Cardiac septum (tissue), 1 donor: ENCODE results near the gene APC2. TPM values are rescaled to one million over a fixed set of nuclear protein-coding genes. Genes with fewer than 3 reads are reported as not detected.
"Not testable (repeated sequence)": the region's sequence is repeated elsewhere in the genome, so short reads cannot be mapped to it uniquely, and the experiment has no call there.

Source experiments
- DNase-seq: peaks from one replicate; pipeline ENCODE4 v3.0.0-alpha.2; 2020; ENCODE audit warnings: low spot score
- intact Hi-C: fragments of 100-400 bp; cut with DNase I; formaldehyde crosslinking; loops from one replicate; pipeline ENCODE4 v1.14.0; 2022
- total RNA-seq: library from RNA; stranded (reverse); fragmentation: NEBNext Ultra II Directional; extraction: Animal tissue kit (Norgen Biotek cat#: 25700); gene quantifications from one replicate; pipeline ENCODE4 v1.2.1, GENCODE V29; 2021
- donor health status: DM: no; HTN: no; CAD: no.

Gene APC2
- total RNA-seq, 1 donor from 2014 or later = 0.08 TPM

DNA sequence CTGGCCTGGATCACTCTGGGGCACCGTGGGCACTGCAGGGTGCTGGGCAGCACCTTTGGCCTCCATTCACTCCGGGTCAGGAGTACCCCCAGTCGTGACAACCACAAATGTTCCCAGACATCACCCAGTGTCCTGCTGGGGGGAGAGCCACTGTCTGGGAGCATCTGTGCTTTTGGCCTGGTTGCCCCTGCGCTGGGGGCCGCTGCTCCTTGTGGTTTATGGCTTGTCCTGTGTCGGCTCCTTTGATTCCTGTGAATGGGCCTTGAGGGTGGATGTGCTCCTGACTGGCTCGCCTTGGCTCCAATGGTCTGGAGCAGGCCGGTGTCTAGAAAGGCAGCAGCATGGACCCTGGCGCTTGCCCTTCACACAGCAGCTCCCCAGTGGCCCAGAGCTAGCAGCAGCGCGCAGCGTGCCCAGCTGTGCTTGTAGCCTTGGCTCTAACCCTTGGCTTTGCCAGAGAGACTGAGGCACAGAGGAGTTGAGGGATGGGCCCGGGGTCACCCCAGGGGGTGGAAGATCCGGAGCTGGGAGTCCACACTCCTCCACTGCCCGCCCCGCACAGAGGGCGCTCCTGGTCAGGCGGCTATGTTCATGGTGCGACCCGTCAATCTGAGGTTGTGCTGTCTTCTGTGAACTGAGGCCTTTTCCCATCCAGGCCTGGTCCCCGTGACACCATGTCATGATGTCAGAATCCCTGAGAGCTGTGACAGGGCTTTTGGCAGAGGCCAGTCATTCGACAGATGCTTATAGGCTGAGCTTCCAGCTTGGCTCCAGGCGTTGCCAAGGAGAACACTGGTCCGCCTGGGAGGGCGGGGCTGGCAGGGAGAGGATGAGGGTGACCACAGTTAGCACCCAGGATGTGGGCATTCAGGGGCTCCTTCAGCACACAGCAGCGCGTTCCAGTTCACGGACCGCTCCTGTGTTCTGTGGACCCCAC is 38.4 kb upstream of the APC2 start:
- DNase-seq = peak; percentile 85
- intact Hi-C loops = no loop called here

DNA sequence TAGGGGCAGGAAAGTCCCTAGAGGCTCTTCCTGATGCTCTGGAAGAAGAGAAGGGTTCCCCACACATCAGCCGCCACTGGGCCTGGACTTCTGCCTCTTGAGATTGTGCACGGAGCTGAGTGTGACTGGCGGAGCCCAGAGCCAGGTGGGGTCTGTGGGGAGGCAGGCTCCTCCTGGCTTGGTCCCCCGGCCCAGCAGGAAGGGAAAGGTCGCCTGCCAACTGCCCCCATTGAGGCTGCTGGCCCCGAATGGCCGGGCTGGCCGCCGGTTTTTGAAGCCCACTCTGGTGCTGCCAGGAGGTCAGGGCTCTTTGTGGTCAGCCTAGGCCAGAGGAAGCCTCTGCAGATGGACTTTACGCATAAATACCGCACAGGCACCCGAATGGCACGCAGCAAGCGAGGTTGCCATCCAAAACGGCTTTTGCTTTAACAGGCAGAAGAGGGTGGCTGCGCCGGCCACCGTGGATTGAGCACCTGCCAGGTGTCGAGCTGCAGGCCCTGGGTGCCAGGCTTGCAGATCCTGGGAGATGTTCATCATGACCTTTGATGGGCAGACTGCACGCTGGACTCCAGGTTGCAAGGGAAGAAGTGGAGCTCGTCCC is 37.5 kb upstream of the APC2 start:
- intact Hi-C loops = no loop called here
- no peak for DNase-seq

- DNase-seq = no peak
- intact Hi-C loops = no loop called here
Measured at GRCh38 chr19:1412995-1413800, 36.7 kb upstream of the APC2 start.

GRCh38 chr19:1416014-1416841 is 33.7 kb upstream of the APC2 start:
- intact Hi-C loops = no loop called here
- no peak for DNase-seq

DNA sequence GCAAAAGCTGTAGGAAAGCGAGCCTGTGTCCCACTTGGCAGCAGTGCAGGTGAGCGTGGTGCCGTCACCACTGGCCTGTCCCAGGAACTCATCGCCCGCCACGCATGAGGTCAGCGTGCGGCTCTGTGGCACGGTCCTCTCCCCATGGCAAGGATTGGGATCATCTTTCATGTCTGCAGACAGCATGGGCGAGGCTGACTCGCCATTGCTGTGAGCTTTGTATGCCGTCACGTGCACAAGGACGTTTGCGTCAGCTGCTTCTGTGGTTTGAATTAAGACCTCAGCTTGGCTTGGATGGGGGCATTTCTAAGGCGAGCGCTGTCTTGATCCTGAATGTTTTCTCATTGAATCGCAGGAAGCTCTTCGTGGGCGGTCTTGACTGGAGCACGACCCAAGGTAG is 32.8 kb upstream of the APC2 start:
- intact Hi-C loops = no loop called here

DNA sequence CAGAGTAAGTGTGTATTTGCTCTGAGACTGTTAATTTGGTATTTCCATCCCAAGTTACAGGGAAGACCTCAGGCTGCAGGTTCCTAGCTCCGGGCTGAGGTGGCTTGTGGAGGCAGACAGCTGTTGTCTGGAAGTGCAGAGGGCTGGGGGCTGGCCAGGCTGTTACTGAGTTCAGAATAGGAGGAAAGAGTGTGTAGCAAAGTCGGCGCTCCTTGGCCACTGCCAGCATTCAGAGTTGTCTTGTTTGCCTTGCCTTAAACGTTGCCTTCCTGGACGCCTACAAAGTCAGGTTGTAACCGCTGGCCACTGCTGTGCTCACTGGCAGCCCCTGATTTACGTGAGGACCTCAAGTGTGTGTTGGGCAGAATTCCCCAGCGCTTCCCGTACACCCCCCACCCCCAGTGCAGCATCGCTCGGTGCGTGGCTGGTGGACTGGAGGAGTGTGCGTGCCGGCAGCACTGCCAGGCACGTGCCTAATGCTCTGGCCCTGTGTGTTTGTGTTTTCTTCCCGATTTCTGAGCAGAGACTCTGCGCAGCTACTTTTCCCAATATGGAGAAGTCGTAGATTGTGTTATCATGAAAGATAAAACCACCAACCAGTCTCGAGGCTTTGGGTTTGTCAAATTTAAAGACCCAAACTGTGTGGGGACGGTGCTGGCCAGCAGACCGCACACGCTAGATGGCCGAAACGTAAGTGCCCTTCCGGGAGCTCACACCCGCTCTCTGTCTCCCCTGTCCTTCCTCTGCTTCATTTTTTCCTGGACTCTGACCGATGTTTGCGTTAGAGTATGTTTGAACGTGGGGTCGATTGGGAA is 32.0 kb upstream of the APC2 start:
- DNase-seq = no peak
- intact Hi-C loops = no loop called here

More for the DNA sequence above, 32.8 kb upstream of the APC2 start:
- no peak for DNase-seq

DNA sequence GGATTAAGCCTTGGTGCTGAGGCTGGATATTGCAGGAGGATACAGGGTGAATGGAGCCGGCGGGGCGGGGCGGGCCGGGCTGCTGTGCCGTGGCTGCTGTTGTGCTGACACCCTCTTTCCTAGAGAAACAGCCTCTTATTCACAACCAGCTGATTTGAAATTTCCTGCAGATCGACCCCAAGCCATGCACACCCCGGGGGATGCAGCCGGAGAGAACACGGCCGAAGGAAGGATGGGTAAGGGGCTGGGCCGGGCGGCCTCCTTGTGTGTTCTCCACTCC is 31.5 kb upstream of the APC2 start:
- DNase-seq = no peak
- intact Hi-C loops = no loop called here

GRCh38 chr19:1418951-1419738 is 30.8 kb upstream of the APC2 start:
- intact Hi-C loops = no loop called here
- DNase-seq = no peak

DNA sequence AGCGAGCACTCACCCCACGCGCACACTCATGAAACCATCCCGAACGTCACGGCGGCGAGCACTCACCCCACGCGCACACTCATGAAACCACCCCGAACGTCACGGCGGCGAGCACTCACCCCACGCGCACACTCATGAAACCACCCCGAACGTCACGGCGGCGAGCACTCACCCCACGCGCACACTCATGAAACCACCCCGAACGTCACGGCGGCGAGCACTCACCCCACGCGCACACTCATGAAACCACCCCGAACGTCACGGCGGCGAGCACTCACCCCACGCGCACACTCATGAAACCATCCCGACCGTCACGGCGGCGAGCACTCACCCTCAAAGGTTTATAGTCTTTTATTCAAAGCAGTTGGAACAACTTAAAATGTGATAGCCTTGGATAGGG is 29.8 kb upstream of the APC2 start:
- intact Hi-C loops, DNase-seq: not testable (repeated sequence)

DNA sequence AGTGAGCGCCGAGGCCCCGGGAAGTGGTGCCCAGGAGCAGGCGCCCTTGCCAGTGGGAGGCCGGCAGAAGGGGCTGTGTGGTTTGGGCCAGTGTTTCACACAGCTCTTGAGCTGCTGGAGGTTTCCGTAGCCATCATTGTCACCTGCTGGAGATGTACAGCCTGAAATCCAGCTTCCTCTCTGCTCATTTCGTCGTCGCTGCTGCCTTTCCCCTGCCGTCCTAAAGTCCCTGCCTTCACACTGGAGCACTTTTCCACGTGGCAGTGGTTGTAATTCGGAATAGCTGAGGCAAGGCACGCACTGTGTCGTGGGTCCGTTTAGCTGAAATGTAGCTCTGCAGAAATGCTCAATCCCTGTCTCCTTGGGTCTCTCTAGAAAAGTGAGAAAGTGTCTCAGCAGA is 29.3 kb upstream of the APC2 start:
- intact Hi-C loops = no loop called here
- no peak for DNase-seq

GRCh38 chr19:1421218-1421957 is 28.5 kb upstream of the APC2 start:
- no peak for DNase-seq
- intact Hi-C loops = no loop called here

GRCh38 chr19:1421958-1422305 is 28.0 kb upstream of the APC2 start:
- DNase-seq = no peak
- intact Hi-C loops = no loop called here

DNA sequence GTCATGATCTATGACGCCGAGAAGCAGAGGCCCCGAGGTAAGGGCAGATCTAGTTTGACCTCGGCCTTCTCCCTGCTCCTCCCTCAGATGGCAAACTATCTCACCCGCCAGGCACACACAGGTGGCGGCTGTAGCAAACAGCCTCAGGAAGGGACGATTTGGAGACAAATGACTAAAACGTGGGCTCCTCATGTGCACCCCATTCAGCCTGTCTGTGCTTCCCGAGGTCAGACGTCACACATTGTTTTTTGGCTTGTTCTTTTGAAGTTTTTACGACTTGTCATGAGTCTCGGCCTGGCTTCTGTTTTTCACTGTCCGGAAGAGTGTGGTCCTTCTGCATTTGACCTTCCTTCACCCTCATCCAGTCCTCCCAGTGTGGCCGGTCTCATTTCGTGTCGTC is 27.6 kb upstream of the APC2 start:
- intact Hi-C loops = no loop called here
- DNase-seq = no peak

- intact Hi-C loops = no loop called here
- no peak for DNase-seq
Measured at GRCh38 chr19:1422943-1423342, 27.0 kb upstream of the APC2 start.

DNA sequence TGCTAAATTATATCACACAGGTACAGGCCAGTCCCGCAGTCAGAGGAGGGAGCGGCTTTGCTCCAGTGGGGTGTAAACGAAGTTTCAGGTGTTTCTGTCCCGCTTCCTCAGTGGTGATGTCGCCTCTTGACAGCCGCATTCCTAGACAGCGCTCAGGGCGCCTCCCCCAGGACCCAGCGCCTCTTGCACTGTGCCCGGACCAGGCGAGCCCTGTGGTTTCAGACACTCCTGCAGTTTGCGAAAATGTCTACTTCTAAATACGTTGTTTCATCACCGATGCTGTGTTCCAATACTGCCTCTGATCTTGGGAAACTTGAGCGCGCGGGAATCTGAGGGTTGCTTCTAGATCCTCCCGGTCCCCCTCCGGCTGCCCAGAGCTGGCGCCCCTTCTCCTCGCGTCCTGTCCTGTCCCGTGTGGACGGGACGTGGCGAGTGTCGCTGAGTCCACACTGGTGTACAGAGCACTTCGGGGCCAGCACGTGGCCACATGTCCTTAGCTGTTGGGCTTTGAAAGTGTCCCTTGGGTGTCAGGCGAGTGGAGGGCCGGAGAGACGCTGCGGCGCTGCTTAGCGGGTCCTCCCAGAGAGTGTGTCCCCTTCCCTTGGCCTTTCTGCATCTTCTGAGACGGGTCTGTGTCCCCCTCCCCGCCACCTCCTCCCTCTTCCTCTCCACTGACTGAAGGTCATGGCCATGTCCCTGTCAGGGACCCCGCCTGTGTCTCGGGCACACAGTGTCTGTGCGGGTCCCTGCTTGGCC is 26.3 kb upstream of the APC2 start:
- intact Hi-C loops = no loop called here
- no peak for DNase-seq

DNA sequence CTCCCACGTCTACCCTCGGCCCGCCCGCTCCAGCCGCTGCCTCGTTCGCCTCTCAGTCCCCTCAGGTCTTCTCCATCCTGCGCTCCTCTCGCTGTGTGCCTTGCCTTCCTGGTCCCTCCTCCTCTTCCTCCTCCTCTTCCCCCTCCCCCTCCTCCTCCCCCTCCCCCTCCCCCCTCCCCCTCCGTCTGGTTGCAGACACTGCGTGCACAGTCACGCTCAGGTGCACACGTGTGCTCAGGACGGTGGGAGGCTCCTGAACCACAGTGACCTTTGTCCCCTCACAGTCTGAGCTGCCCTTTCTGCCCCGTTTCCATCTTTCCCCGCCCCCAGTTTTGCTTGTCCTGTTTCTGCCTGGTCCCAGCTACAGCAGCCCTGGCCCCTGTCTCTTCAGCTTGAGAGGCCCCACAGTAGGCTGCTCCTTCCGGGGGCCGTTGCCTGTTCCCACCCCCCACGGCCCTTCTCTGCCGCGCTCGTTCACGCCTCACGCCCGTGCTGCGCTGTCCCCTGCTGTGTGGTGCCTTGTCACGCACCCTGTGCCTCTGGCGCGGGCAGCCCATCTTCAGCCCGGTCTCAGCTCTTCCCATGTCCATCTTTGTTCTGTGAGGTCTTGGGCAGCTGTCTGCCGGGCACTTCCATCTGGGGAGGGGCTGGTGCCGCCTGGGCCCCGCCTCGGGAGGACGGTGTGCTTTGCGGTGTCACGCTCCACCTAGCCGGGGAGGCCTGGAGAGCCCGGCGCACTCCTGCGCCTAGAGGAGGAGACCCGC is 25.5 kb upstream of the APC2 start:
- DNase-seq = no peak
- intact Hi-C loops = no loop called here
